ENCODE measurements around the gene CPNE8. TPM values are rescaled to one million over a fixed set of nuclear protein-coding genes. Genes with fewer than 3 reads are reported as not detected.

The CPNE8 gene
- total RNA-seq, 1 donor from 2014 or later = 9.4 TPM

GRCh38 chr12:38869036-38869435 lies 36.4 kb downstream of the CPNE8 start:
- H3K27me3 ChIP-seq (ENCODE audit: insufficient read depth, low read length) = no peaks in the 10 kb centered on the region
- H3K9me3 ChIP-seq (ENCODE audit: insufficient read depth, low read depth, low read length) = no peaks in the 10 kb centered on the region
- Mint-ChIP-seq H3K9me3 (ENCODE audit: unreplicated experiment) (peaks cover 2% of the 10 kb centered on the region), H3K4me1 (ENCODE audit: low read depth, unreplicated experiment) (no peaks in the 10 kb centered on the region), H3K27ac (ENCODE audit: unreplicated experiment) (no peak overlapping the region), H3K27me3 (ENCODE audit: low read depth, unreplicated experiment) (no peaks in the 10 kb centered on the region), H3K4me3 (ENCODE audit: unreplicated experiment) (no peak overlapping the region), H3K36me3 (ENCODE audit: low read depth, unreplicated experiment) (no peaks in the 10 kb centered on the region)
- DNase-seq (ENCODE audit: low read depth) = no peak
- no peak overlapping the region for H2AFZ ChIP-seq (ENCODE audit: low read depth, low read length)
- H3K27ac ChIP-seq (ENCODE audit: low read depth, low read length) = no peak overlapping the region
- no peak for FAIRE-seq
- H3K4me3 ChIP-seq (ENCODE audit: insufficient read depth, low read depth, low read length) = no peak overlapping the region
- no peaks in the 10 kb centered on the region for H3K4me1 ChIP-seq (ENCODE audit: insufficient read depth, low read length)
- no peaks in the 10 kb centered on the region for H3K36me3 ChIP-seq (ENCODE audit: insufficient read depth, low read length)
- no peak for TF ChIP-seq EZH2 (IDR thresholded peaks at IDR 0.05; ENCODE audit: insufficient read depth, low read length)
- H3K9ac ChIP-seq (ENCODE audit: low read length) = no peak overlapping the region
- no peaks in the 10 kb centered on the region for H3K79me2 ChIP-seq (ENCODE audit: insufficient read depth, low read length)
- no peak overlapping the region for H3K4me2 ChIP-seq (ENCODE audit: low read length)
- H4K20me1 ChIP-seq (ENCODE audit: insufficient read depth, low read length) = no peaks in the 10 kb centered on the region

- Histone ChIP-seq H3K4me3 (ENCODE audit: insufficient read depth, low read depth, low read length) (no peak overlapping the region), H3K4me2 (ENCODE audit: low read length) (no peak overlapping the region), H3K36me3 (ENCODE audit: insufficient read depth, low read length) (no peaks in the 10 kb centered on the region), H3K9ac (ENCODE audit: low read length) (no peak overlapping the region), H3K9me3 (ENCODE audit: insufficient read depth, low read depth, low read length) (no peaks in the 10 kb centered on the region), H2AFZ (ENCODE audit: low read depth, low read length) (no peak overlapping the region), H3K27ac (ENCODE audit: low read depth, low read length) (no peak overlapping the region), H4K20me1 (ENCODE audit: insufficient read depth, low read length) (no peaks in the 10 kb centered on the region), H3K27me3 (ENCODE audit: insufficient read depth, low read length) (no peaks in the 10 kb centered on the region), H3K79me2 (ENCODE audit: insufficient read depth, low read length) (no peaks in the 10 kb centered on the region), H3K4me1 (ENCODE audit: insufficient read depth, low read length) (no peaks in the 10 kb centered on the region)
- Mint-ChIP-seq H3K36me3 (ENCODE audit: low read depth, unreplicated experiment) (no peaks in the 10 kb centered on the region), H3K27me3 (ENCODE audit: low read depth, unreplicated experiment) (no peaks in the 10 kb centered on the region), H3K9me3 (ENCODE audit: unreplicated experiment) (no peaks in the 10 kb centered on the region), H3K27ac (ENCODE audit: unreplicated experiment) (no peak overlapping the region), H3K4me1 (ENCODE audit: low read depth, unreplicated experiment) (no peaks in the 10 kb centered on the region), H3K4me3 (ENCODE audit: unreplicated experiment) (no peak overlapping the region)
- TF ChIP-seq CTCF (IDR thresholded peaks at IDR 0.05; ENCODE audit: insufficient read depth, low read depth, low read length) (no peak), EZH2 (IDR thresholded peaks at IDR 0.05; ENCODE audit: insufficient read depth, low read length) (no peak)
- DNase-seq (ENCODE audit: low read depth) = peak; percentile 10
- no peak for FAIRE-seq
Observed at GRCh38 chr12:38850461-38850860, 54.9 kb downstream of the CPNE8 start.

- FAIRE-seq = no peak
- H3K79me2 ChIP-seq (ENCODE audit: insufficient read depth, low read length) = no peaks in the 10 kb centered on the region
- DNase-seq (ENCODE audit: low read depth) = no peak
- H3K4me1 Mint-ChIP-seq (ENCODE audit: low read depth, unreplicated experiment) = no peaks in the 10 kb centered on the region
- H3K27ac Mint-ChIP-seq (ENCODE audit: unreplicated experiment) = no peak overlapping the region
- H3K4me2 ChIP-seq (ENCODE audit: low read length) = no peak overlapping the region
- H3K4me3 ChIP-seq (ENCODE audit: insufficient read depth, low read depth, low read length) = no peak overlapping the region
- no peaks in the 10 kb centered on the region for H3K4me1 ChIP-seq (ENCODE audit: insufficient read depth, low read length)
- H3K27me3 Mint-ChIP-seq (ENCODE audit: low read depth, unreplicated experiment) = no peaks in the 10 kb centered on the region
- H3K27me3 ChIP-seq (ENCODE audit: insufficient read depth, low read length) = no peaks in the 10 kb centered on the region
- no peaks in the 10 kb centered on the region for H3K9me3 Mint-ChIP-seq (ENCODE audit: unreplicated experiment)
- no peaks in the 10 kb centered on the region for H3K36me3 ChIP-seq (ENCODE audit: insufficient read depth, low read length)
- H3K9ac ChIP-seq (ENCODE audit: low read length) = no peak overlapping the region
- no peaks in the 10 kb centered on the region for H4K20me1 ChIP-seq (ENCODE audit: insufficient read depth, low read length)
- no peak overlapping the region for H3K27ac ChIP-seq (ENCODE audit: low read depth, low read length)
- no peak overlapping the region for H3K4me3 Mint-ChIP-seq (ENCODE audit: unreplicated experiment)
- H3K9me3 ChIP-seq (ENCODE audit: insufficient read depth, low read depth, low read length) = no peaks in the 10 kb centered on the region
- no peaks in the 10 kb centered on the region for H3K36me3 Mint-ChIP-seq (ENCODE audit: low read depth, unreplicated experiment)
- TF ChIP-seq CTCF (IDR thresholded peaks at IDR 0.05; ENCODE audit: insufficient read depth, low read depth, low read length) = no peak
- TF ChIP-seq EZH2 (IDR thresholded peaks at IDR 0.05; ENCODE audit: insufficient read depth, low read length) = no peak
- no peak overlapping the region for H2AFZ ChIP-seq (ENCODE audit: low read depth, low read length)
Observed at GRCh38 chr12:38847247-38847646, 58.1 kb downstream of the CPNE8 start.
